22Rv1 (cell line): Measurements from ENCODE around the gene SNTB2.

Source experiments
- ZFX ChIP-seq: fragments of 450-650 bp; IDR thresholded peaks from 2 replicates; pipeline ENCODE4 v1.6.1; 2017; ENCODE audit warnings: antibody characterized with exemption, borderline replicate concordance
- TF ChIP-seq, protein P1 (sequence below): fragments of 450-650 bp; IDR thresholded peaks from 2 replicates; pipeline ENCODE4 v1.5.1; 2017; ENCODE audit warnings: mild to moderate bottlenecking

DNA sequence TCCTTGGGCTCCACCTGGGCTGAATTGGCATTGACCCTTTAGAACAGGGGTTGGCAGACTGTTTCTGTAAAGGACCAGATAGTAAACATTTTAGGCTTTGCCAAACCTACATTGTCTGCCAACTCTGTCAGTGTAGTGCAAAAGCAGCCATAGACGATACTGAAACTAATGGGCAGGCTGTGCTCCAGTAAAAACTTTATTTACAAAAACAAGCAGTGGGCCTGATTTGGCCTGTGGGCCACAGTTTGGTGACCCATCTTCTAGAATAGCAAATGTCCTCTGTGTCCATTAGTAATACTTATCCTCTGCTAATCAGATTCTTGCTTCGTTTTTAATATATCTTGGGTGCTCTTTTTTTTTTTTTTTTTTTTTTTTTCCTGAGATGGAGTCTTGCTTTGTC, 48.4 kb upstream of the SNTB2 start:
- TF ChIP-seq, protein P1, sequence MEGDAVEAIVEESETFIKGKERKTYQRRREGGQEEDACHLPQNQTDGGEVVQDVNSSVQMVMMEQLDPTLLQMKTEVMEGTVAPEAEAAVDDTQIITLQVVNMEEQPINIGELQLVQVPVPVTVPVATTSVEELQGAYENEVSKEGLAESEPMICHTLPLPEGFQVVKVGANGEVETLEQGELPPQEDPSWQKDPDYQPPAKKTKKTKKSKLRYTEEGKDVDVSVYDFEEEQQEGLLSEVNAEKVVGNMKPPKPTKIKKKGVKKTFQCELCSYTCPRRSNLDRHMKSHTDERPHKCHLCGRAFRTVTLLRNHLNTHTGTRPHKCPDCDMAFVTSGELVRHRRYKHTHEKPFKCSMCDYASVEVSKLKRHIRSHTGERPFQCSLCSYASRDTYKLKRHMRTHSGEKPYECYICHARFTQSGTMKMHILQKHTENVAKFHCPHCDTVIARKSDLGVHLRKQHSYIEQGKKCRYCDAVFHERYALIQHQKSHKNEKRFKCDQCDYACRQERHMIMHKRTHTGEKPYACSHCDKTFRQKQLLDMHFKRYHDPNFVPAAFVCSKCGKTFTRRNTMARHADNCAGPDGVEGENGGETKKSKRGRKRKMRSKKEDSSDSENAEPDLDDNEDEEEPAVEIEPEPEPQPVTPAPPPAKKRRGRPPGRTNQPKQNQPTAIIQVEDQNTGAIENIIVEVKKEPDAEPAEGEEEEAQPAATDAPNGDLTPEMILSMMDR = no peak
- TF ChIP-seq ZFX = no peak
